DND-41 (cell line): ENCODE data around the gene CEP170B.

Source experiments
- ATAC-seq: fragments of 200-7000 bp; cut with Tn5 transposase; 3 replicates; pipeline ENCODE4 v1.9.1; 2021; ENCODE audit warnings: low read depth; ENCODE audit not compliant: insufficient read depth
- DNase-seq: peaks from one replicate; pipeline ENCODE4 v3.0.0-alpha.2; 2020
- H2AFZ ChIP-seq: 2 replicates; pipeline ENCODE4 v1.6.0; 2012; ENCODE audit warnings: low read depth, low read length
- H3K27ac ChIP-seq: 2 replicates; pipeline ENCODE4 v1.5.1; 2012; ENCODE audit warnings: low read length, inconsistent platforms
- H3K27me3 ChIP-seq: fragments of 200-600 bp; sonication (generic); 2 replicates; pipeline ENCODE4 v1.6.0; 2012; ENCODE audit warnings: low read length, mild to moderate bottlenecking, inconsistent platforms; ENCODE audit not compliant: insufficient read depth, poor library complexity
- H3K36me3 ChIP-seq: 2 replicates; pipeline ENCODE4 v1.5.1; 2012; ENCODE audit warnings: low read length, inconsistent platforms; ENCODE audit not compliant: insufficient read depth
- H3K4me1 ChIP-seq: 2 replicates; pipeline ENCODE4 v1.5.1; 2012; ENCODE audit warnings: mild to moderate bottlenecking, low read length; ENCODE audit not compliant: insufficient read depth
- H3K4me2 ChIP-seq: 2 replicates; pipeline ENCODE4 v1.6.0; 2012; ENCODE audit warnings: mild to moderate bottlenecking, moderate library complexity, low read length, inconsistent platforms; ENCODE audit not compliant: insufficient read depth
- H3K4me3 ChIP-seq, 2 experiments: fragments of 200-600 bp in 1 of 2; shearing (Covaris generic) in 1 of 2; 2 replicates each; pipeline ENCODE4 v1.5.1; 2012 to 2016; ENCODE audit warnings: inconsistent platforms in 2 of 2, low read length in 2 of 2, mild to moderate bottlenecking in 2 of 2, low read depth in 1 of 2, moderate library complexity in 1 of 2
- H3K79me2 ChIP-seq: 2 replicates; pipeline ENCODE4 v1.6.0; 2012; ENCODE audit warnings: low read length, inconsistent platforms; ENCODE audit not compliant: insufficient read depth
- H3K9ac ChIP-seq: 2 replicates; pipeline ENCODE4 v1.6.0; 2012; ENCODE audit warnings: low read depth, mild to moderate bottlenecking, inconsistent platforms, low read length, moderate library complexity
- H3K9me3 ChIP-seq: 2 replicates; pipeline ENCODE4 v1.5.1; 2012; ENCODE audit warnings: low read length, moderate library complexity, mild to moderate bottlenecking, inconsistent platforms; ENCODE audit not compliant: insufficient read depth, severe bottlenecking
- H4K20me1 ChIP-seq: 2 replicates; pipeline ENCODE4 v1.6.0; 2012; ENCODE audit warnings: low read length; ENCODE audit not compliant: insufficient read depth
- CTCF ChIP-seq: IDR thresholded peaks from 2 replicates; pipeline ENCODE4 v1.5.1; 2012; ENCODE audit warnings: borderline replicate concordance, low read length, moderate library complexity, mild to moderate bottlenecking; ENCODE audit not compliant: poor library complexity, severe bottlenecking; ENCODE audit errors: extremely low read depth
- EZH2 ChIP-seq: IDR thresholded peaks from 3 replicates; pipeline ENCODE4 v1.6.1; 2012; ENCODE audit warnings: borderline replicate concordance, low read depth, mild to moderate bottlenecking, moderate library complexity, low read length, inconsistent platforms; ENCODE audit not compliant: severe bottlenecking

Gene CEP170B

GRCh38 chr14:104885031-104885972, 20.2 kb downstream of the CEP170B start:
- no peaks in the 10 kb centered on the region for H3K27me3 ChIP-seq
- DNase-seq = no peak
- peaks cover 4% of the 10 kb centered on the region for H4K20me1 ChIP-seq
- H3K27ac ChIP-seq = no peak overlapping the region
- H3K79me2 ChIP-seq = no peaks in the 10 kb centered on the region
- no peak overlapping the region for H3K4me2 ChIP-seq
- ATAC-seq = no peak
- TF ChIP-seq CTCF (no peak), EZH2 (no peak)
- H3K9ac ChIP-seq = no peak overlapping the region
- no peak overlapping the region for H2AFZ ChIP-seq
- H3K9me3 ChIP-seq = no peaks in the 10 kb centered on the region
- H3K36me3 ChIP-seq = no peaks in the 10 kb centered on the region
- H3K4me1 ChIP-seq = no peaks in the 10 kb centered on the region
- no peak overlapping the region for H3K4me3 ChIP-seq

DNA sequence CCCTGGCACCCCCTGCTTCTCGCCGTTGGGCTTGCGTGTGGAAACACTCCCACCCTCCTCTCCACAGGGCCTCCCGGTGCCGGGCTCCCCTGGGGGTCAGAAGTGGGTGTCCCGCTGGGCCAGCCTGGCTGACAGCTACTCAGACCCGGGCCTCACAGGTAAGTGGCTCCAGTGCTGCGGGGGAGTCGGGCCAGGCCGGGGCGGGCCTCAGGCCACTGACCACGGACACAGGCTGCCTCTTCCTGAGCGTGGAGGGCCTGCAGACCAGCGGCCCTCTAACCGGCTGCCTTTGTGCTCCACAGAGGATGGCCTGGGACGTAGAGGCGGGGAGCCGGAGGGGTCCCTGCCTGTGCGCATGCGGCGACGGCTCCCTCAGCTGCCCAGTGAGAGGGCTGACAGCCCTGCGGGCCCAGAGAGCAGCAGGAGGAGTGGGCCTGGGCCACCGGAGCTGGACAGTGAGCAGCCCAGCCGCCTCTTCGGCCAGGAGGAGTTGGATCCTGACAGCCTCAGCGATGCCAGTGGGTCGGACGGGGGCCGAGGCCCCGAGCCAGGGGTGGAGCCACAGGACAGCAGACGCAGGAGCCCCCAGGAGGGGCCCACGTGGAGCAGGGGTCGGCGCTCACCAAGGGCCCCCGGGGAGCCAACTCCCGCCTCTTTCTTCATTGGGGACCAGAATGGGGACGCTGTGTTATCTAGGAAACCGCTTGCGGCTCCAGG, 21.1 kb downstream of the CEP170B start:
- no peak overlapping the region for H3K4me3 ChIP-seq
- peaks cover 4% of the 10 kb centered on the region for H4K20me1 ChIP-seq
- ATAC-seq = no peak
- no peaks in the 10 kb centered on the region for H3K9me3 ChIP-seq
- H3K36me3 ChIP-seq = no peaks in the 10 kb centered on the region
- no peaks in the 10 kb centered on the region for H3K27me3 ChIP-seq
- H2AFZ ChIP-seq = no peak overlapping the region
- H3K9ac ChIP-seq = no peak overlapping the region
- no peaks in the 10 kb centered on the region for H3K4me1 ChIP-seq
- TF ChIP-seq EZH2 (no peak), CTCF (no peak)
- H3K27ac ChIP-seq = no peak overlapping the region
- H3K4me2 ChIP-seq = no peak overlapping the region
- no peaks in the 10 kb centered on the region for H3K79me2 ChIP-seq
- no peak for DNase-seq

DNA sequence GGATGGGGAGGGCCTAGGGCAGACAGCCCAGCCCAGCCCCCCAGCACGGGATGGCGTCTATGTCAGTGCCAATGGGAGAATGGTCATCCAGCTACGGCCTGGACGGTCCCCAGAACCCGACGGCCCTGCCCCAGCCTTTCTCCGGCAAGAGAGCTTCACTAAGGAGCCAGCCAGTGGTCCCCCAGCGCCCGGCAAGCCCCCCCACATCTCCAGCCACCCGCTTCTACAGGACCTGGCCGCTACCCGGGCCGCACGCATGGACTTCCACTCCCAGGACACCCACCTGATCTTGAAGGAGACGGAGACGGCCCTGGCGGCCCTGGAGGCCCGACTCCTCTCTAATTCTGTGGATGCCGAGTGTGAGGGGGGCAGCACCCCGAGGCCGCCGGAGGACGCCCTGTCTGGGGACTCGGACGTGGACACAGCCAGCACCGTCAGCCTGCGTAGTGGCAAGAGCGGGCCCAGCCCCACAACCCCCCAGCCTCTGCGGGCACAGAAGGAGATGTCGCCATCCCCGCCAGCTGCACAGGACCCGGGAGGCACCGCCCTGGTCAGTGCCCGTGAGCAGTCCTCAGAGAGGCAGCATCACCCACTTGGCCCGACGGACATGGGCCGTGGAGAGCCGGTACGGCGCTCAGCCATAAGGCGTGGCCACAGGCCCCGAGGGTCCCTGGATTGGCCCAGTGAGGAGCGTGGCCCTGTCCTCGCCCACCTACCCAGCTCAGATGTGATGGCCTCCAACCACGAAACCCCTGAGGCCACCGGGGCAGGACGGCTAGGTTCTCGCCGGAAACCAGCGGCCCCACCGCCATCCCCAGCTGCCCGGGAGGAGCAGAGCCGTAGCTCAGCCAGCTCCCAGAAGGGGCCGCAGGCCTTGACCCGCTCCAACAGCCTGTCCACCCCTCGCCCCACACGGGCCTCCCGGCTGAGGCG, 21.9 kb downstream of the CEP170B start:
- Histone ChIP-seq H4K20me1 (peaks cover 4% of the 10 kb centered on the region), H3K9ac (no peak overlapping the region), H3K4me3 (no peak overlapping the region), H3K4me1 (no peaks in the 10 kb centered on the region), H3K79me2 (no peaks in the 10 kb centered on the region), H3K27me3 (no peaks in the 10 kb centered on the region), H2AFZ (no peak overlapping the region), H3K4me2 (no peak overlapping the region), H3K36me3 (no peaks in the 10 kb centered on the region), H3K9me3 (no peaks in the 10 kb centered on the region), H3K27ac (no peak overlapping the region)
- TF ChIP-seq CTCF (no peak), EZH2 (no peak)
- DNase-seq = no peak
- no peak for ATAC-seq
